H1 (cell line): ENCODE results near the gene CBR3. TPM values are rescaled to one million over a fixed set of nuclear protein-coding genes. Genes with fewer than 3 reads are reported as not detected.

Experiments
- polyA plus RNA-seq, 7 experiments: library from polyadenylated mRNA; depleted of rRNA in 3 of 7; stranded (reverse) in 5 of 7; unstranded in 2 of 7; fragments of >200 nt in 5 of 7; fragments of 200-250 nt in 2 of 7; gene quantifications; 1 replicate in 5 of 7; 2 replicates in 1 of 7; 4 replicates in 1 of 7; pipeline versions ENCODE4 v1.2.1 to v1.2.3, GENCODE V29; 2011 to 2013; ENCODE audit warnings: missing spikeins in 2 of 7, mixed read lengths in 2 of 7
- total RNA-seq: library from RNA; stranded (reverse); fragmentation: NEBNext Ultra II Directional; extraction: Animal tissue kit (Norgen Biotek cat#: 25700); gene quantifications from 2 replicates; pipeline ENCODE4 v1.2.1, GENCODE V29; 2021

Gene CBR3
- total and polyA plus RNA-seq, 2 of the 8 experiments (the other 6 are each of a cell fraction or from before 2014, with no cell fraction given) = 1.2 to 4.3 TPM

Other genes starting within 250 kb of the CBR3 start
- 46.6 and 47.4 TPM in 2 replicates for gene SETD4, start 74.6 kb upstream of the CBR3 start, total RNA-seq
- gene SETD4, start 74.6 kb upstream of the CBR3 start, polyA plus RNA-seq (2011; rRNA removed) = 17.0 and 20.1 TPM in 2 replicates
- gene CBR1, start 65.1 kb upstream of the CBR3 start, total RNA-seq = 1.8 and 2.3 TPM in 2 replicates
- gene CBR1, start 65.1 kb upstream of the CBR3 start, polyA plus RNA-seq (2011; rRNA removed) = 207 and 234 TPM in 2 replicates
- gene DOP1B, start 21.7 kb downstream of the CBR3 start, total RNA-seq = 9.9 and 10.6 TPM in 2 replicates
- 2.8 and 4.1 TPM in 2 replicates for gene DOP1B, start 21.7 kb downstream of the CBR3 start, polyA plus RNA-seq (2011; rRNA removed)
- gene MORC3, start 185.1 kb downstream of the CBR3 start, total RNA-seq = 20.4 and 23.9 TPM in 2 replicates
- 3.3 and 5.0 TPM in 2 replicates for gene MORC3, start 185.1 kb downstream of the CBR3 start, polyA plus RNA-seq (2011; rRNA removed)